Activated CD8-positive, alpha-beta memory T cell treated with anti-CD3 and anti-CD28 coated beads for 24 hours (primary cell): ENCODE measurements around the gene ANAPC5.
"Not testable (repeated sequence)": the region's sequence is repeated elsewhere in the genome, so short reads cannot be mapped to it uniquely, and the experiment has no call there.

ENCODE experiments used
- DNase-seq: peaks from one replicate; pipeline ENCODE4 v3.0.0-alpha.2; 2020

The ANAPC5 gene

GRCh38 chr12:121283388-121283787 lies 68.8 kb downstream of the ANAPC5 start:
- no peak for DNase-seq

- not testable (repeated sequence) for DNase-seq
Observed at GRCh38 chr12:121282910-121283309, 69.3 kb downstream of the ANAPC5 start.

- DNase-seq = no peak
Observed at GRCh38 chr12:121282072-121282742, 70.0 kb downstream of the ANAPC5 start.

GRCh38 chr12:121281116-121281515 lies 71.1 kb downstream of the ANAPC5 start:
- DNase-seq = not testable (repeated sequence)

- not testable (repeated sequence) for DNase-seq
Observed at GRCh38 chr12:121280531-121280930, 71.7 kb downstream of the ANAPC5 start.

- DNase-seq = no peak
Observed at GRCh38 chr12:121279507-121279915, 72.7 kb downstream of the ANAPC5 start.

- DNase-seq = no peak
Observed at GRCh38 chr12:121279071-121279375, 73.2 kb downstream of the ANAPC5 start.

- DNase-seq = no peak
Observed at GRCh38 chr12:121278169-121279070, 73.8 kb downstream of the ANAPC5 start.

GRCh38 chr12:121277374-121277759 lies 74.8 kb downstream of the ANAPC5 start:
- DNase-seq = no peak

- DNase-seq = no peak
Observed at GRCh38 chr12:121274036-121274763, 78.0 kb downstream of the ANAPC5 start.

- DNase-seq = no peak
Observed at GRCh38 chr12:121273364-121273896, 78.8 kb downstream of the ANAPC5 start.

- no peak for DNase-seq
Observed at GRCh38 chr12:121267822-121268221, 84.4 kb downstream of the ANAPC5 start.

GRCh38 chr12:121264951-121265515 lies 87.2 kb downstream of the ANAPC5 start:
- DNase-seq = no peak

- no peak for DNase-seq
Observed at GRCh38 chr12:121264135-121264534, 88.1 kb downstream of the ANAPC5 start.

- DNase-seq = no peak
Observed at GRCh38 chr12:121263206-121263935, 88.8 kb downstream of the ANAPC5 start.

- DNase-seq = no peak
Observed at GRCh38 chr12:121261398-121261797, 90.8 kb downstream of the ANAPC5 start.

GRCh38 chr12:121260091-121260490 lies 92.1 kb downstream of the ANAPC5 start:
- no peak for DNase-seq

- no peak for DNase-seq
Observed at GRCh38 chr12:121259074-121259473, 93.1 kb downstream of the ANAPC5 start.
